DOHH2 (cell line): ENCODE data around the gene DAO.

Source experiments
- H3F3A ChIP-seq: fragments of 200-600 bp; sonication (generic), shearing (Covaris generic); 2 replicates; pipeline ENCODE4 v1.6.0; 2016; ENCODE audit warnings: antibody characterized with exemption, mild to moderate bottlenecking; ENCODE audit not compliant: control insufficient read depth, insufficient read depth
- H3K27ac ChIP-seq: fragments of 200-600 bp; sonication (generic); 2 replicates; pipeline ENCODE4 v1.5.1; 2014; ENCODE audit warnings: low read depth, mild to moderate bottlenecking, low read length, moderate library complexity
- H3K27me3 ChIP-seq: fragments of 200-600 bp; sonication (generic); 2 replicates; pipeline ENCODE4 v1.6.1; 2014; ENCODE audit warnings: mild to moderate bottlenecking, low read length, mixed read lengths; ENCODE audit not compliant: control insufficient read depth
- H3K36me3 ChIP-seq: fragments of 200-600 bp; sonication (generic); 2 replicates; pipeline ENCODE4 v1.6.1; 2014; ENCODE audit warnings: mild to moderate bottlenecking, low read length, moderate library complexity, mixed read lengths; ENCODE audit not compliant: control insufficient read depth
- H3K4me1 ChIP-seq: fragments of 200-600 bp; sonication (generic); 2 replicates; pipeline ENCODE4 v1.6.1; 2014; ENCODE audit warnings: mild to moderate bottlenecking, low read length, mixed read lengths; ENCODE audit not compliant: control insufficient read depth
- H3K4me2 ChIP-seq: fragments of 200-600 bp; sonication (generic); 2 replicates; pipeline ENCODE4 v1.6.0; 2014; ENCODE audit warnings: mild to moderate bottlenecking, low read length, moderate library complexity
- H3K4me3 ChIP-seq: fragments of 200-600 bp; sonication (generic); 2 replicates; pipeline ENCODE4 v1.5.1; 2014; ENCODE audit warnings: mild to moderate bottlenecking, low read length, mixed read lengths
- H3K79me2 ChIP-seq: fragments of 200-600 bp; sonication (generic); 2 replicates; pipeline ENCODE4 v1.6.1; 2014; ENCODE audit warnings: mild to moderate bottlenecking, low read length, mixed read lengths; ENCODE audit not compliant: control insufficient read depth
- H3K9me2 ChIP-seq: fragments of 200-600 bp; sonication (generic); replicated peaks from 2 replicates; pipeline ENCODE4 v1.6.1; 2014; ENCODE audit warnings: mild to moderate bottlenecking, low read length, mixed read lengths; ENCODE audit not compliant: control insufficient read depth
- H3K9me3 ChIP-seq: fragments of 200-600 bp; sonication (generic); 2 replicates; pipeline ENCODE4 v1.6.1; 2014; ENCODE audit warnings: antibody characterized with exemption, low read length, mixed read lengths; ENCODE audit not compliant: control insufficient read depth, insufficient read depth
- H4K20me1 ChIP-seq: fragments of 200-600 bp; sonication (generic); 2 replicates; pipeline ENCODE4 v1.6.0; 2014; ENCODE audit warnings: low read depth, mild to moderate bottlenecking, antibody characterized with exemption, low read length, moderate library complexity; ENCODE audit not compliant: control insufficient read depth, insufficient read depth
- CTCF ChIP-seq: fragments of 200-600 bp; sonication (generic); IDR thresholded peaks from one replicate; pipeline ENCODE4 v1.5.1; 2014; ENCODE audit warnings: antibody characterized with exemption, mild to moderate bottlenecking, low read depth, low read length; ENCODE audit not compliant: poor library complexity, severe bottlenecking
- EZH2phosphoT487 ChIP-seq: fragments of 200-600 bp; sonication (generic); IDR thresholded peaks from 2 replicates; pipeline ENCODE4 v1.6.1; 2017; ENCODE audit warnings: borderline replicate concordance, mild to moderate bottlenecking, antibody characterized with exemption, low read length, moderate library complexity, mixed read lengths

DAO gene

GRCh38 chr12:108835860-108836634 is 43.8 kb upstream of the DAO start:
- no peak for TF ChIP-seq CTCF
- no peak for TF ChIP-seq EZH2phosphoT487
- no peaks in the 10 kb centered on the region for H3F3A ChIP-seq

GRCh38 chr12:108837239-108837638 is 42.7 kb upstream of the DAO start:
- no peaks in the 10 kb centered on the region for H3F3A ChIP-seq
- H3K9me3 ChIP-seq: no peaks in the 10 kb centered on the region
- H3K4me1 ChIP-seq: peaks cover 9% of the 10 kb centered on the region
- no peaks in the 10 kb centered on the region; the same call in 1 of the 2 replicates for H3K36me3 ChIP-seq
- no peak overlapping the region for H3K27ac ChIP-seq
- no peak overlapping the region for H3K4me2 ChIP-seq
- no peaks in the 10 kb centered on the region for H3K79me2 ChIP-seq
- H3K9me2 ChIP-seq: no peaks in the 10 kb centered on the region
- no peaks in the 10 kb centered on the region for H3K27me3 ChIP-seq
- no peak overlapping the region for H3K4me3 ChIP-seq
- no peaks in the 10 kb centered on the region for H4K20me1 ChIP-seq
- TF ChIP-seq CTCF: no peak
- no peak for TF ChIP-seq EZH2phosphoT487

More at GRCh38 chr12:108835860-108836634, 43.8 kb upstream of the DAO start:
- H3K79me2 ChIP-seq: no peaks in the 10 kb centered on the region
- no peaks in the 10 kb centered on the region for H4K20me1 ChIP-seq
- no peak overlapping the region for H3K27ac ChIP-seq
- no peak overlapping the region for H3K4me2 ChIP-seq
- no peaks in the 10 kb centered on the region for H3K9me3 ChIP-seq
- H3K9me2 ChIP-seq: no peaks in the 10 kb centered on the region
- no peaks in the 10 kb centered on the region for H3K27me3 ChIP-seq
- H3K36me3 ChIP-seq: no peaks in the 10 kb centered on the region; the same call in 1 of the 2 replicates
- H3K4me3 ChIP-seq: no peak overlapping the region
- H3K4me1 ChIP-seq: peaks cover 9% of the 10 kb centered on the region

- no peaks in the 10 kb centered on the region; the same call in 1 of the 2 replicates for H3K36me3 ChIP-seq
- no peaks in the 10 kb centered on the region for H3F3A ChIP-seq
These were observed 42.2 kb upstream of the DAO start for GRCh38 chr12:108837680-108838079.

More at GRCh38 chr12:108837680-108838079, 42.2 kb upstream of the DAO start:
- H3K4me2 ChIP-seq: no peak overlapping the region
- H3K79me2 ChIP-seq: no peaks in the 10 kb centered on the region
- H4K20me1 ChIP-seq: no peaks in the 10 kb centered on the region
- no peak overlapping the region for H3K4me3 ChIP-seq
- no peak for TF ChIP-seq CTCF
- TF ChIP-seq EZH2phosphoT487: no peak
- no peaks in the 10 kb centered on the region for H3K9me3 ChIP-seq
- peaks cover 9% of the 10 kb centered on the region for H3K4me1 ChIP-seq
- no peaks in the 10 kb centered on the region for H3K9me2 ChIP-seq
- no peak overlapping the region for H3K27ac ChIP-seq
- H3K27me3 ChIP-seq: no peaks in the 10 kb centered on the region
